HEK293 (cell line): ENCODE results near the gene FA2H.

ENCODE experiments used
- GLI2 ChIP-seq: fragments of 450-650 bp; formaldehyde crosslinking; IDR thresholded peaks from 2 replicates; pipeline ENCODE4; 2017; ENCODE audit warnings: missing biosample characterization, missing genetic modification characterization, low read depth, borderline replicate concordance
- KLF16 ChIP-seq: fragments of 450-650 bp; formaldehyde crosslinking; IDR thresholded peaks from 2 replicates; pipeline ENCODE4 v1.5.1; 2017; ENCODE audit warnings: missing biosample characterization, missing genetic modification characterization
- KLF7 ChIP-seq: fragments of 450-650 bp; formaldehyde crosslinking; IDR thresholded peaks from 2 replicates; pipeline ENCODE4 v1.5.1; 2016; ENCODE audit warnings: missing biosample characterization, missing genetic modification characterization, borderline replicate concordance
- KLF8 ChIP-seq: fragments of 450-650 bp; formaldehyde crosslinking; IDR thresholded peaks from 2 replicates; pipeline ENCODE4 v1.5.1; 2016; ENCODE audit warnings: missing biosample characterization, missing genetic modification characterization
- MZF1 ChIP-seq: fragments of 450-650 bp; formaldehyde crosslinking; IDR thresholded peaks from 2 replicates; pipeline ENCODE4 v1.5.1; 2017; ENCODE audit warnings: missing biosample characterization, missing genetic modification characterization, borderline replicate concordance
- SCRT2 ChIP-seq: fragments of 450-650 bp; formaldehyde crosslinking; IDR thresholded peaks from 2 replicates; pipeline ENCODE4 v1.5.1; 2016; ENCODE audit warnings: missing biosample characterization, missing genetic modification characterization
- SP3 ChIP-seq: fragments of 450-650 bp; formaldehyde crosslinking; IDR thresholded peaks from 2 replicates; pipeline ENCODE4 v1.5.1; 2016; ENCODE audit warnings: missing biosample characterization, missing genetic modification characterization
- WT1 ChIP-seq: fragments of 450-650 bp; formaldehyde crosslinking; IDR thresholded peaks from 2 replicates; pipeline ENCODE4 v1.5.1; 2016; ENCODE audit warnings: missing biosample characterization, missing genetic modification characterization
- ZBTB48 ChIP-seq: fragments of 450-650 bp; formaldehyde crosslinking; IDR thresholded peaks from 2 replicates; pipeline ENCODE4 v1.5.1; 2016; ENCODE audit warnings: missing biosample characterization, missing genetic modification characterization
- ZBTB6 ChIP-seq: fragments of 450-650 bp; formaldehyde crosslinking; IDR thresholded peaks from 2 replicates; pipeline ENCODE4 v1.5.1; 2017; ENCODE audit warnings: missing biosample characterization, missing genetic modification characterization
- ZFP69B ChIP-seq: fragments of 450-650 bp; formaldehyde crosslinking; IDR thresholded peaks from 2 replicates; pipeline ENCODE4 v1.5.1; 2016; ENCODE audit warnings: missing biosample characterization, missing genetic modification characterization
- ZNF10 ChIP-seq: fragments of 450-650 bp; formaldehyde crosslinking; IDR thresholded peaks from 2 replicates; pipeline ENCODE4 v1.5.1; 2017; ENCODE audit warnings: missing biosample characterization, missing genetic modification characterization
- ZNF112 ChIP-seq: fragments of 450-650 bp; formaldehyde crosslinking; IDR thresholded peaks from 2 replicates; pipeline ENCODE4 v1.5.0; 2017; ENCODE audit warnings: missing biosample characterization, missing genetic modification characterization
- ZNF174 ChIP-seq: fragments of 450-650 bp; formaldehyde crosslinking; IDR thresholded peaks from 2 replicates; pipeline ENCODE4 v1.5.0; 2017; ENCODE audit warnings: missing biosample characterization, mild to moderate bottlenecking, missing genetic modification characterization
- ZNF223 ChIP-seq: fragments of 450-650 bp; formaldehyde crosslinking; IDR thresholded peaks from 2 replicates; pipeline ENCODE4 v1.5.1; 2016; ENCODE audit warnings: missing biosample characterization, missing genetic modification characterization
- ZNF335 ChIP-seq: fragments of 450-650 bp; formaldehyde crosslinking; conservative IDR thresholded peaks from 2 replicates; pipeline ENCODE4 v1.5.1; 2016; ENCODE audit warnings: missing biosample characterization, missing genetic modification characterization
- ZNF366 ChIP-seq: fragments of 450-650 bp; formaldehyde crosslinking; conservative IDR thresholded peaks from 2 replicates; pipeline ENCODE4 v1.5.1; 2016; ENCODE audit warnings: missing biosample characterization, missing genetic modification characterization
- ZNF433 ChIP-seq: fragments of 450-650 bp; formaldehyde crosslinking; IDR thresholded peaks from 2 replicates; pipeline ENCODE4 v1.5.1; 2016; ENCODE audit warnings: missing biosample characterization, missing genetic modification characterization, low read depth
- ZNF449 ChIP-seq: fragments of 450-650 bp; formaldehyde crosslinking; IDR thresholded peaks from 2 replicates; pipeline ENCODE4 v1.5.1; 2017; ENCODE audit warnings: missing biosample characterization, mild to moderate bottlenecking, missing genetic modification characterization, moderate library complexity
- ZNF549 ChIP-seq: fragments of 450-650 bp; IDR thresholded peaks from 2 replicates; pipeline ENCODE4 v1.5.1; 2018; ENCODE audit warnings: missing biosample characterization, missing genetic modification characterization, mild to moderate bottlenecking, inconsistent platforms, moderate library complexity
- ZNF645 ChIP-seq: fragments of 450-650 bp; formaldehyde crosslinking; IDR thresholded peaks from 2 replicates; pipeline ENCODE4; 2016; ENCODE audit warnings: missing biosample characterization, missing genetic modification characterization
- ZNF692 ChIP-seq: fragments of 450-650 bp; formaldehyde crosslinking; IDR thresholded peaks from 2 replicates; pipeline ENCODE4 v1.5.1; 2016; ENCODE audit warnings: missing biosample characterization, missing genetic modification characterization
- ZNF701 ChIP-seq: fragments of 450-650 bp; formaldehyde crosslinking; IDR thresholded peaks from 2 replicates; pipeline ENCODE4 v1.5.1; 2016; ENCODE audit warnings: missing biosample characterization, missing genetic modification characterization
- ZNF747 ChIP-seq: fragments of 450-650 bp; formaldehyde crosslinking; IDR thresholded peaks from 2 replicates; pipeline ENCODE4 v1.5.1; 2016; ENCODE audit warnings: missing biosample characterization, missing genetic modification characterization
- ZNF76 ChIP-seq: fragments of 450-650 bp; formaldehyde crosslinking; IDR thresholded peaks from 2 replicates; pipeline ENCODE4; 2016; ENCODE audit warnings: low read depth, missing biosample characterization, missing genetic modification characterization, borderline replicate concordance
- ZNF785 ChIP-seq: fragments of 450-650 bp; formaldehyde crosslinking; IDR thresholded peaks from 2 replicates; pipeline ENCODE4 v1.5.1; 2016; ENCODE audit warnings: missing biosample characterization, missing genetic modification characterization
- ZSCAN16 ChIP-seq: fragments of 450-650 bp; formaldehyde crosslinking; IDR thresholded peaks from 2 replicates; pipeline ENCODE4 v1.5.1; 2016; ENCODE audit warnings: missing biosample characterization, missing genetic modification characterization
- ZSCAN18 ChIP-seq: fragments of 450-650 bp; formaldehyde crosslinking; IDR thresholded peaks from 2 replicates; pipeline ENCODE4 v1.5.1; 2016; ENCODE audit warnings: missing biosample characterization, missing genetic modification characterization
- ZSCAN30 ChIP-seq: fragments of 450-650 bp; IDR thresholded peaks from 2 replicates; pipeline ENCODE4 v1.5.1; 2018; ENCODE audit warnings: missing biosample characterization, mild to moderate bottlenecking, missing genetic modification characterization, moderate library complexity
- TF ChIP-seq, protein P1 (sequence below): fragments of 450-650 bp; formaldehyde crosslinking; IDR thresholded peaks from 2 replicates; pipeline ENCODE4 v1.5.1; 2016; ENCODE audit warnings: missing biosample characterization, missing genetic modification characterization, borderline replicate concordance

The FA2H gene

DNA sequence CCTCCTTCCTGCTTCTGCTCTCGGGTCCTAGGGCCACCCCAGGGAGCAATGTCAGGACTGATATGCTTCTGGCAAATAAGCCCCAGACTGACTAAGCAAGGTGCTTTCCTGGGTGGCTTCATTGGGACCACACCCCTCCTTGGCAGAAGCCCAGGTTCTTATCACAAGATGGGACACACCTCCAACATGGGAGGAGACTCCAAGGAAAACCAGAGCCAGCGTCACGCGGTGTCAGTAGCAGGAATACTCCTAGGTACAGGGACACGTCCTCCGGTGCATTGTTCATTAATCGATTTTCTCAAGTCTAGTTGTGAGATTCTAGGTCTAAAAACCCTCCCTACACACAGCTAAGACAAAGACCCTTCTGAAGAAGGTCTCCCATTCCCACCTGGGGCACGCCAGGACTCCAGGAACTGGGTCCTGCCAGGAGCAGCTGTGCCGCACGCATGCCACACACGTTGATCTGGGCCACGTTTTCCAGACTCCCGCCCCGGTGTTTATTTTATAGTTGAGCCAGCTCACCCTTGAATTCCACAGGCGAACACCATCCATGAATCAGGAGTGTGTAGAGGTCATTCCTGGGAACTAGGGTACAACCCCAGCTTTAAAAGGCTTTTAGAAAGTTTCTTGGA is 30.8 kb downstream of the FA2H start (continued):
- TF ChIP-seq ZNF112 (tag by site-specific recombination), result no peak
- peak; percentile 40; the same call in 1 of the 2 replicates for TF ChIP-seq ZNF549 (tag by site-specific recombination)
- no peak for TF ChIP-seq ZNF174 (tag by site-specific recombination)
- no peak for TF ChIP-seq ZNF449 (tag by site-specific recombination)
- TF ChIP-seq ZSCAN30 (tag by site-specific recombination), result peak; percentile 44; the same call in 1 of the 2 replicates
- TF ChIP-seq ZFP69B (tag by site-specific recombination), result peak; percentile 56; the same call in 1 of the 2 replicates
- peak; percentile 86; the same call in 1 of the 2 replicates for TF ChIP-seq ZSCAN18 (tag by site-specific recombination)
- TF ChIP-seq KLF8, result peak; percentile 63; the same call in 1 of the 2 replicates
- TF ChIP-seq ZBTB6 (tag by site-specific recombination), result no peak
- no peak for TF ChIP-seq ZSCAN16 (tag by site-specific recombination)
- TF ChIP-seq ZNF366 (tag by site-specific recombination), result 0 out of 2 replicates have a peak, but pooled peaks have one; percentile 29
- peak; percentile 62; the same call in 1 of the 2 replicates for TF ChIP-seq ZNF76 (tag by site-specific recombination)
- no peak for TF ChIP-seq ZNF223
- TF ChIP-seq SCRT2, result peak; percentile 85
- peak; percentile 97 for TF ChIP-seq KLF16 (tag by site-specific recombination)
- TF ChIP-seq ZNF645 (tag by site-specific recombination), result no peak
- 0 out of 2 replicates have a peak, but pooled peaks have one; percentile 15 for TF ChIP-seq ZBTB48
- no peak for TF ChIP-seq ZNF433 (tag by site-specific recombination)
- TF ChIP-seq ZNF10 (tag by site-specific recombination), result 0 out of 2 replicates have a peak, but pooled peaks have one; percentile 43
- no peak for TF ChIP-seq ZNF701
- peak; percentile 54; the same call in 1 of the 2 replicates for TF ChIP-seq ZNF785
- TF ChIP-seq ZNF692 (tag by site-specific recombination), result peak; percentile 85
- no peak for TF ChIP-seq GLI2 (tag by site-specific recombination)
- TF ChIP-seq MZF1 (tag by site-specific recombination), result peak; percentile 34; the same call in 1 of the 2 replicates
- TF ChIP-seq WT1 (tag by site-specific recombination), result 0 out of 2 replicates have a peak, but pooled peaks have one; percentile 31
- peak; percentile 62; the same call in 1 of the 2 replicates for TF ChIP-seq KLF7 (tag by site-specific recombination)
- peak; percentile 75 for TF ChIP-seq ZNF335 (tag by site-specific recombination)
- TF ChIP-seq, protein P1, sequence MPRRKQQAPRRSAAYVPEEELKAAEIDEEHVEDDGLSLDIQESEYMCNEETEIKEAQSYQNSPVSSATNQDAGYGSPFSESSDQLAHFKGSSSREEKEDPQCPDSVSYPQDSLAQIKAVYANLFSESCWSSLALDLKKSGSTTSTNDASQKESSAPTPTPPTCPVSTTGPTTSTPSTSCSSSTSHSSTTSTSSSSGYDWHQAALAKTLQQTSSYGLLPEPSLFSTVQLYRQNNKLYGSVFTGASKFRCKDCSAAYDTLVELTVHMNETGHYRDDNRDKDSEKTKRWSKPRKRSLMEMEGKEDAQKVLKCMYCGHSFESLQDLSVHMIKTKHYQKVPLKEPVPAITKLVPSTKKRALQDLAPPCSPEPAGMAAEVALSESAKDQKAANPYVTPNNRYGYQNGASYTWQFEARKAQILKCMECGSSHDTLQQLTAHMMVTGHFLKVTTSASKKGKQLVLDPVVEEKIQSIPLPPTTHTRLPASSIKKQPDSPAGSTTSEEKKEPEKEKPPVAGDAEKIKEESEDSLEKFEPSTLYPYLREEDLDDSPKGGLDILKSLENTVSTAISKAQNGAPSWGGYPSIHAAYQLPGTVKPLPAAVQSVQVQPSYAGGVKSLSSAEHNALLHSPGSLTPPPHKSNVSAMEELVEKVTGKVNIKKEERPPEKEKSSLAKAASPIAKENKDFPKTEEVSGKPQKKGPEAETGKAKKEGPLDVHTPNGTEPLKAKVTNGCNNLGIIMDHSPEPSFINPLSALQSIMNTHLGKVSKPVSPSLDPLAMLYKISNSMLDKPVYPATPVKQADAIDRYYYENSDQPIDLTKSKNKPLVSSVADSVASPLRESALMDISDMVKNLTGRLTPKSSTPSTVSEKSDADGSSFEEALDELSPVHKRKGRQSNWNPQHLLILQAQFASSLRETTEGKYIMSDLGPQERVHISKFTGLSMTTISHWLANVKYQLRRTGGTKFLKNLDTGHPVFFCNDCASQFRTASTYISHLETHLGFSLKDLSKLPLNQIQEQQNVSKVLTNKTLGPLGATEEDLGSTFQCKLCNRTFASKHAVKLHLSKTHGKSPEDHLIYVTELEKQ, result peak; percentile 29; the same call in 1 of the 2 replicates
- peak; percentile 81 for TF ChIP-seq SP3
- TF ChIP-seq ZNF747 (tag by site-specific recombination), result no peak
